Stimulated activated naive CD8-positive, alpha-beta T cell treated with anti-CD3 and anti-CD28 coated beads, Interleukin-15, amount 100 ng/mL, for 72 hours (primary cell): ENCODE data around the gene FYB2.

Source experiments
- ATAC-seq: fragments of 150-1000 bp; cut with Tn5 transposase; 2 replicates; pipeline ENCODE4 v1.10.0; 2021; ENCODE audit warnings: mild to moderate bottlenecking, moderate library complexity
- DNase-seq, 2 donors: peaks; one replicate each; pipeline ENCODE4 v3.0.0; 2021 to 2022
- H3K27ac Mint-ChIP-seq, 2 donors: one replicate each; pipeline ENCODE4 v1.8.0; 2022; ENCODE audit warnings: mild to moderate bottlenecking in 2 of 2, mixed read lengths in 2 of 2, moderate library complexity in 2 of 2
- H3K27me3 Mint-ChIP-seq: one replicate; pipeline ENCODE4 v1.8.0; 2022; ENCODE audit warnings: mixed read lengths
- H3K4me1 Mint-ChIP-seq: one replicate; pipeline ENCODE4 v1.8.0; 2022; ENCODE audit warnings: mild to moderate bottlenecking, mixed read lengths
- H3K4me3 Mint-ChIP-seq, 2 donors: one replicate each; pipeline ENCODE4 v1.8.0; 2022; ENCODE audit warnings: mild to moderate bottlenecking in 2 of 2, mixed read lengths in 2 of 2, moderate library complexity in 1 of 2
- H3K9me3 Mint-ChIP-seq, 2 donors: one replicate each; pipeline ENCODE4 v1.8.0; 2022; ENCODE audit warnings: mixed read lengths in 2 of 2

Gene FYB2

DNA sequence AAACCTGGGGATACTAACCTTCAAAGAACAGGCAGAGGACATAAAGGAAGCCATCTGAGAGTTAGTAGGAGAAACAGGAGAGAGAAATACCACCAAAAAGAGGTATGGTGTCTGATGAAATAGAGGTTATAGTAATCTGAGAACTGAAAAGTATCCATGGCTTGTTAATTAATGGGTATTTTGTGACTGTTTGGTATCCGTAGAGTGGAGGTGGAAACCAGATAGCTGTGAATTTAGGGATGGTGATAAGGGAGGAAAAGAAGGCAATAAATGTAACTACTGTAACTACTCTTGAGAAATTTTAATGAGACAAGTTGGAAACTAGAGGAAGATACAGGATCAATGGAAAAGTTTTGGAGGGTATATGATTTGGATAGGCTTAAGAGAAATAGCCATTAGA, 146.6 kb downstream of the FYB2 start:
- Mint-ChIP-seq H3K4me3 (no peak overlapping the region), H3K4me1 (no peaks in the 10 kb centered on the region), H3K27ac (no peak overlapping the region), H3K27me3 (no peaks in the 10 kb centered on the region), H3K9me3 (no peaks in the 10 kb centered on the region)
- ATAC-seq (no peak), DNase-seq (no peak)

DNA sequence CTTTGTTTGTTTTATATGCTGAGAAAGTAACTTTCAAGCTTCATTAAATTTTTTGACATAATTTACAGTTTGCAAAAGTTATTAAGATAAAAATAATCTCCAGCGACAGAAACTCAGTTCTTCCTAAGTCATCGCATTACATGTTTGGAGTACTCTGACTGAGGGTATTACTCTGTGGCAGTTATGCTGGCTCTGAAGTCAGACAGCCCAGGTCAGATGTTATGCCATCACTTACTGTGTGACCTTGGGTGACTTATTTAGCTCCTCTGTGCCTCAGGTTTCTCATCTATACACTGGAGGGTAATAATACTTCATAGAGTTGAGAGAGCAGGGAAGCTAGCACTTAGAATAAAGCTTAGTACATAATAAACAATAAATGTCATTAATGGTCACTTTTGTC, 147.7 kb downstream of the FYB2 start:
- no peak for ATAC-seq
- Mint-ChIP-seq H3K4me3 (no peak overlapping the region), H3K27ac (no peak overlapping the region), H3K4me1 (no peaks in the 10 kb centered on the region), H3K9me3 (no peaks in the 10 kb centered on the region), H3K27me3 (no peaks in the 10 kb centered on the region)
- no peak for DNase-seq

DNA sequence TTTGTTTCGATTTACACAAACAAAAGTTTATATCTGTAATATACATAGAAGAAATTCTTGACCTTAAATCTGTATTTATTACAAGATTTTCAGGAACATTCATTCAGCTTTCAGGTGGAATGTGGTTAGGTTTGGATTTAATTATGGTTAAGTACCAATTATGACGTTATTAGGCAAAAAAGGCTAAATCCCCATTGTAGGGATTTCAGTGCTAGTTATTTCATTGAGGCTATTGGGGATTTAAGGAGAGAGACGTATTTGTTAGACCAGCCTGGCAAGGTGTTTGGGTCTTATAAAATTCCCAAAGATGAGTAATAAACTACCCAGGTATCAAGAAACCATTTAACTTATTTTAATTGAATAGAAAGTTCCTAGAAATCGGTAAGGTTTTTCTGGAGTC, 148.1 kb downstream of the FYB2 start:
- ATAC-seq (no peak), DNase-seq (no peak)
- Mint-ChIP-seq H3K4me1 (no peaks in the 10 kb centered on the region), H3K27me3 (peaks cover 5% of the 10 kb centered on the region), H3K4me3 (no peak overlapping the region), H3K9me3 (no peaks in the 10 kb centered on the region), H3K27ac (no peak overlapping the region)

DNA sequence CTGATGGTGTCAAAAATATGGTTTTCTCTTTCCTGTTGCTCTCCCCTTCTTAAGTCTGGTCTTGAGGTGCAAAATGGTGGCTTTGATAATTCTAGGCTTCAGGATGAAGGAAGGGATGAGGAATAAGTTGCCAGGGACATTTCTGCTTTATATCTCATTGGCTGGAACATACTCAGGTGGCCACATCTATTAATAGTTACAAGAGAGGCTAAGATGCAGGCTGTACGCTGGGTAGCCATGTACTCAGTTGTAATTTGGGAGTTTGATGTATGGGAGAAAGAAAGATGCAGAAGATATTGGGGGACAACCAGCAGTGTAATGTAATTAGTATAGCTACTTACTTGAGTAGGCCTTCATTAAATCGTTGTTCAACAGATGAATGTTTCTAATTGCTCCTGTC, 148.9 kb downstream of the FYB2 start:
- no peak overlapping the region for H3K27ac Mint-ChIP-seq
- H3K4me1 Mint-ChIP-seq, result no peaks in the 10 kb centered on the region
- DNase-seq, result no peak
- ATAC-seq, result no peak
- no peaks in the 10 kb centered on the region for H3K9me3 Mint-ChIP-seq
- H3K4me3 Mint-ChIP-seq, result no peak overlapping the region
- peaks cover 8% of the 10 kb centered on the region for H3K27me3 Mint-ChIP-seq
